Neutrophil (primary cell): ENCODE measurements around the gene VSTM4.

Experiments used
- H3K27ac ChIP-seq: fragments of 200-600 bp; sonication (generic); 2 replicates; pipeline ENCODE4 v1.5.1; 2016; ENCODE audit warnings: mild to moderate bottlenecking, moderate library complexity
- H3K27me3 ChIP-seq: fragments of 200-600 bp; sonication (generic); 2 replicates; pipeline ENCODE4 v1.6.0; 2016; ENCODE audit warnings: mild to moderate bottlenecking
- H3K36me3 ChIP-seq: fragments of 200-600 bp; sonication (generic); 2 replicates; pipeline ENCODE4 v1.5.1; 2017
- H3K4me1 ChIP-seq, 2 experiments: fragments of 200-600 bp in 1 of 2; sonication (generic) in 1 of 2; 1 replicate in 1 of 2; 2 replicates in 1 of 2; pipeline versions ENCODE4 v1.5.1 to v1.6.1; 2013 to 2016; ENCODE audit warnings: low read depth in 1 of 2, low read length in 1 of 2, mild to moderate bottlenecking in 1 of 2, moderate library complexity in 1 of 2; ENCODE audit not compliant: control insufficient read depth in 1 of 2, insufficient read depth in 1 of 2
- H3K4me3 ChIP-seq, 2 experiments: fragments of 200-600 bp in 1 of 2; sonication (generic) in 1 of 2; 1 replicate in 1 of 2; 2 replicates in 1 of 2; pipeline ENCODE4 v1.5.1; 2013 to 2016; ENCODE audit warnings: low read depth in 1 of 2, low read length in 1 of 2, mild to moderate bottlenecking in 1 of 2, moderate library complexity in 1 of 2
- H3K9me3 ChIP-seq: fragments of 200-600 bp; sonication (generic); 2 replicates; pipeline ENCODE4 v1.5.1; 2016
- CTCF ChIP-seq: fragments of 200-600 bp; sonication (generic); IDR thresholded peaks from 2 replicates; pipeline ENCODE4 v1.5.1; 2016; ENCODE audit warnings: antibody characterized with exemption

The VSTM4 gene

GRCh38 chr10:49044293-49045193 is 70.8 kb downstream of the VSTM4 start:
- no peak overlapping the region for H3K27ac ChIP-seq

DNA sequence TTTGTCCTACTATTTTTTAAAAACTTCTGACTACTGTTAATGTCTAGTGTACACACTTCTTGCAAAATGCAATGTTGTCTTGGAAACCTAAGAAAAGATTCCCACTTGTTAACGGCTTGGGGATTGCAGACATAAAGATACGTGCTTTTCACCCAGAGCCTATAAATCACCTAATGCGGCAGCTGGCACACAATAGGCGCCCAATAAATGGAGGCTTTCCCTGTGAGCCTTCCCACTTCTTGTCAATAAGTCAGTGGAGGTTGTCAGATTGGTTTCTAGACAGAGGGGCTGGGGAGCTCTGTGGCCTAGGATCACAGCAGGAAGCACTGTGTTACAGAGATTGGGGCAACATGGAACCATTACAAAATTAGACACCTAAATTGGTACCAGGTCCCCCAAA is 74.7 kb downstream of the VSTM4 start:
- Histone ChIP-seq H3K36me3 (no peaks in the 10 kb centered on the region), H3K4me1 (no peaks in the 10 kb centered on the region), H3K9me3 (no peaks in the 10 kb centered on the region), H3K27me3 (peaks cover 9% of the 10 kb centered on the region), H3K4me3 (no peak overlapping the region), H3K27ac (no peak overlapping the region)
- no peak for TF ChIP-seq CTCF

More at GRCh38 chr10:49044293-49045193, 70.8 kb downstream of the VSTM4 start:
- H3K4me3 ChIP-seq = no peak overlapping the region
- no peak for TF ChIP-seq CTCF
- H3K4me1 ChIP-seq = no peaks in the 10 kb centered on the region
- H3K27me3 ChIP-seq = no peaks in the 10 kb centered on the region
- no peaks in the 10 kb centered on the region for H3K9me3 ChIP-seq
- no peaks in the 10 kb centered on the region for H3K36me3 ChIP-seq

DNA sequence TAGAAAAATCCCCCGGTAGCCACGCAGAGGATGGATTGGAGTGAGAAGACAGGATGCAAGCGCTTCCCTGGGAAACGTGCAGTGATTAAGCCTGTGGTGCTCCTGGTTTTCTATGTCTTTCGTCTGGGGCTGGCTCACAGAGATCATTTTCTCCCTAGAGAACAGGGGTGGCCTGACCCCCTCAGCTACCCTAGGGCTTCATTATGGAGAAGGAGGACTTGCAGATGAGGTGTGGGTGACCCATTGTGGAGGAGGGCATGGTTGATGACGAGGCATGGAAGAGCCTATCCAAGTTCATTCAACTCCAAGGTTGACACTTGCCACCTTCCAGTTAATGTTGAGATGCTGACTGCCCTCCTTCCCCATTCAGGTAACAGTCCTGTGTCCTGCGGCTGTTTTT is 75.9 kb downstream of the VSTM4 start:
- H3K27ac ChIP-seq = no peak overlapping the region
- no peaks in the 10 kb centered on the region for H3K9me3 ChIP-seq
- H3K27me3 ChIP-seq = peaks cover 9% of the 10 kb centered on the region
- H3K36me3 ChIP-seq = no peaks in the 10 kb centered on the region
- no peak overlapping the region for H3K4me3 ChIP-seq
- H3K4me1 ChIP-seq = no peaks in the 10 kb centered on the region
- no peak for TF ChIP-seq CTCF

DNA sequence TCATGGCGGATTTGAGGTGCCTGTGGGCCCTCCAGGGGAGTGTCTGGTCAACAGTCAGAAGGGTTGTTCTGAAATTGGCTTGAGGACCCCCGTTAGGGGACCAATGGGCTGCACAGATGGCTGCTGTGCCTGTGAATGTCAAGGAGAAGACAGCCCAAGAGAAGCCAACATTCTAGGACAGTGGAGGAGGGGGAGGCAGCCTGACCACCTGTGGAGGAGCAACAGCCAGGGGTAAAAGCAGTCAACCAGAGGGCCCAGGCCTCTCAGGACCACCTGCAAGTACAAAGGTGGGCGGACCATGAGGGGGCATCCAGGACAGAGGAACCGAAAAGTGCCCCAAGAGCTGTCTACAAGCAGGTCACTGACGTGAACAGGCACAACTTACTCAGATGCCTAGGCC is 76.6 kb downstream of the VSTM4 start:
- TF ChIP-seq CTCF = no peak
- H3K36me3 ChIP-seq = no peaks in the 10 kb centered on the region

DNA sequence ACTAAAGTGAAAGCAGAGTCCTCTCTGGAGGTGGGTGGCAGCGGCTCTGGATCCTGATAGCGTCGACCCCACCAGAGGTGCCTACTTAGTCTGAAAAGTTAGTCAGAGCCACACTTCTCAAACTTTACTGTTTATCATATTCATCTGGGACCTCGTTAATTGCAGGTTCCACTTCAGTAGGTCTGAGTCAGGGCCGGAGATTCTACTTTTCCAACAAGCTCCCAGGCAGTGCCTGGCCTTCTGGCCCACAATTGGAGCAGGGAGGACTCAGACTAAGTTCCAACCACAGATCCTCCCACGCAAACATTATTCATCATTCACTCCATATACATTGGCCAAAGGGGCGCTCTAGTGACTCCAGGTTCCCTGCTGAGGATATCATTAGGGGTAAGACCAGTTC is 78.1 kb downstream of the VSTM4 start:
- Histone ChIP-seq H3K27ac (no peak overlapping the region), H3K4me1 (no peaks in the 10 kb centered on the region), H3K36me3 (no peaks in the 10 kb centered on the region), H3K9me3 (no peaks in the 10 kb centered on the region), H3K4me3 (no peak overlapping the region), H3K27me3 (peaks cover 9% of the 10 kb centered on the region)
- TF ChIP-seq CTCF = no peak

More for the DNA sequence above, 76.6 kb downstream of the VSTM4 start:
- Histone ChIP-seq H3K27ac (no peak overlapping the region), H3K4me1 (no peaks in the 10 kb centered on the region), H3K9me3 (no peaks in the 10 kb centered on the region), H3K27me3 (peaks cover 9% of the 10 kb centered on the region), H3K4me3 (no peak overlapping the region)
